K562 (cell line): ENCODE measurements around the gene FAM78B. TPM values are rescaled to one million over a fixed set of nuclear protein-coding genes. Genes with fewer than 3 reads are reported as not detected.

ENCODE experiments used
- ATAC-seq: fragments of 200-7000 bp; cut with Tn5 transposase; 3 replicates; pipeline ENCODE4 v1.9.1; 2020; ENCODE audit warnings: moderate library complexity
- BruUV-seq: library from RNA; stranded (reverse); fragments of 400-500 nt; replicated peaks from 2 replicates; lab custom pipeline; 2021; lab: Mats Ljungman, UMichigan
- CTCF ChIA-PET: fragments of 300-600 bp; formaldehyde crosslinking; extraction: SDS; loops from one replicate; lab custom pipeline; 2021; ENCODE audit warnings: low intra/inter-chr PET ratio; lab: Yijun Ruan, JAX
- POLR2A ChIA-PET: fragments of 300-600, 350-650 bp; sonication (Branson Sonifier 250); formaldehyde crosslinking; extraction: SDS; loops from one replicate; lab custom pipeline; 2021; ENCODE audit warnings: antibody characterized with exemption, inconsistent platforms; lab: Yijun Ruan, JAX
- DNase-seq, 4 experiments: peaks; one replicate each; pipeline versions ENCODE4 v3.0.0 to v3.0.0-alpha.2; 2011 to 2018; ENCODE audit warnings: low spot score in 3 of 4, mixed read lengths in 3 of 4; ENCODE audit errors: extremely low read depth in 1 of 4
- FAIRE-seq: peaks from 2 replicates; lab custom pipeline; 2011; peaks lifted over from hg19 to GRCh38; lab: Jason Lieb, UNC
- H2AFZ ChIP-seq: 2 replicates; pipeline ENCODE4 v1.6.0; 2011; ENCODE audit warnings: low read depth, low read length, control low read depth, inconsistent platforms
- H3K27ac ChIP-seq: fragments of 200-600 bp; 3 replicates; pipeline ENCODE4 v1.8.0; 2011; ENCODE audit warnings: low read depth, mild to moderate bottlenecking, control low read depth, inconsistent platforms, low read length, moderate library complexity, mixed read lengths; ENCODE audit errors: extremely low read depth
- H3K27me3 ChIP-seq, 2 experiments: fragments of 300-600 bp in 1 of 2; 2 replicates in 1 of 2; 3 replicates in 1 of 2; pipeline versions ENCODE4 v1.6.0 to v1.8.0; 2011; ENCODE audit warnings: inconsistent platforms in 2 of 2, low read length in 2 of 2, mild to moderate bottlenecking in 1 of 2, mixed read lengths in 1 of 2, moderate library complexity in 1 of 2; ENCODE audit not compliant: control insufficient read depth in 2 of 2, insufficient read depth in 2 of 2
- H3K36me3 ChIP-seq: fragments of 300-600 bp; 3 replicates; pipeline ENCODE4 v1.8.0; 2011; ENCODE audit warnings: mild to moderate bottlenecking, low read length, inconsistent platforms; ENCODE audit not compliant: control insufficient read depth, insufficient read depth
- H3K4me1 ChIP-seq, 2 experiments: fragments of 200-600 bp in 1 of 2; replicated peaks in 1 of 2; 2 replicates in 1 of 2; 3 replicates in 1 of 2; pipeline versions ENCODE4 v1.5.1 to v1.8.0; 2011; ENCODE audit warnings: inconsistent platforms in 2 of 2, low read length in 2 of 2, mild to moderate bottlenecking in 1 of 2, mixed read lengths in 1 of 2, moderate library complexity in 1 of 2; ENCODE audit not compliant: control insufficient read depth in 2 of 2, insufficient read depth in 2 of 2
- H3K4me2 ChIP-seq: 2 replicates; pipeline ENCODE4 v1.6.1; 2011; ENCODE audit warnings: low read length, control low read depth, inconsistent platforms, mixed read lengths; ENCODE audit not compliant: insufficient read depth
- H3K4me3 ChIP-seq: fragments of 200-600 bp; sonication (generic), shearing (Covaris generic); 2 replicates; pipeline ENCODE4 v1.5.1; 2016; ENCODE audit warnings: control low read depth, inconsistent platforms
- H3K79me2 ChIP-seq: fragments of 200-600 bp; 3 replicates; pipeline ENCODE4 v1.8.0; 2011; ENCODE audit warnings: low read length, inconsistent platforms; ENCODE audit not compliant: control insufficient read depth, insufficient read depth
- H3K9ac ChIP-seq, 2 experiments: 2 replicates each; pipeline versions ENCODE4 v1.6.0 to v1.6.1; 2011; ENCODE audit warnings: low read depth in 2 of 2, low read length in 2 of 2, control low read depth in 1 of 2, inconsistent platforms in 1 of 2, mild to moderate bottlenecking in 1 of 2, mixed read lengths in 1 of 2; ENCODE audit not compliant: insufficient read depth in 1 of 2
- H3K9me1 ChIP-seq: one replicate; pipeline ENCODE4 v1.6.0; 2011; ENCODE audit warnings: inconsistent platforms, mild to moderate bottlenecking, low read length, moderate library complexity; ENCODE audit not compliant: control insufficient read depth, insufficient read depth
- H3K9me3 ChIP-seq: replicated peaks from 2 replicates; pipeline ENCODE4 v1.5.1; 2011; ENCODE audit warnings: low read depth, low read length, inconsistent platforms; ENCODE audit not compliant: control insufficient read depth, insufficient read depth
- H4K20me1 ChIP-seq: replicated peaks from 2 replicates; pipeline ENCODE4 v1.6.1; 2011; ENCODE audit warnings: low read length, inconsistent platforms, mixed read lengths; ENCODE audit not compliant: control insufficient read depth, insufficient read depth
- ARID1B ChIP-seq: fragments of 450-650 bp; IDR thresholded peaks from 2 replicates; pipeline ENCODE4 v1.6.1; 2016; ENCODE audit warnings: antibody characterized with exemption, mild to moderate bottlenecking, inconsistent platforms
- CBFA2T2 ChIP-seq: fragments of 450-650 bp; conservative IDR thresholded peaks from 2 replicates; pipeline ENCODE4 v1.6.1; 2017; ENCODE audit warnings: mild to moderate bottlenecking
- CBFA2T3 ChIP-seq: fragments of 450-650 bp; IDR thresholded peaks from 2 replicates; pipeline ENCODE4 v1.6.1; 2017
- CREM ChIP-seq: IDR thresholded peaks from 2 replicates; pipeline ENCODE4 v1.6.1; 2014; ENCODE audit warnings: antibody characterized with exemption, low read depth
- FOXO4 ChIP-seq: fragments of 450-650 bp; formaldehyde crosslinking; IDR thresholded peaks from 2 replicates; pipeline ENCODE4 v1.4.0; 2020; ENCODE audit warnings: mild to moderate bottlenecking, moderate library complexity
- KDM1A ChIP-seq, 2 experiments: fragments of 450-650 bp; IDR thresholded peaks; 2 replicates each; pipeline ENCODE4 v1.6.1; 2016; ENCODE audit warnings: mild to moderate bottlenecking in 2 of 2
- NR2C1 ChIP-seq, 2 experiments: fragments of 450-650 bp; IDR thresholded peaks; 2 replicates each; pipeline ENCODE4 v1.6.1; 2017; ENCODE audit warnings: mild to moderate bottlenecking in 2 of 2, antibody characterized with exemption in 1 of 2, inconsistent platforms in 1 of 2, missing compliant biosample characterization in 1 of 2, missing genetic modification characterization in 1 of 2
- NR2C2 ChIP-seq, 2 experiments: fragments of 200-800 bp in 1 of 2; sonication (Bioruptor generic) in 1 of 2; sonication (generic) in 1 of 2; formaldehyde crosslinking in 1 of 2; IDR thresholded peaks; 2 replicates each; pipeline versions ENCODE4 v1.6.1 to v1.8.0; 2016 to 2022; ENCODE audit warnings: mild to moderate bottlenecking in 1 of 2, missing compliant biosample characterization in 1 of 2, missing genetic modification characterization in 1 of 2, missing genetic modification reagents in 1 of 2
- WGBS: fragments of 100-300 bp; shearing (Covaris generic); methylation state at CpG from one replicate; pipeline ENCODE4 v1.1.6; 2016; ENCODE audit warnings: low coverage, mixed read lengths; ENCODE audit not compliant: insufficient coverage; ENCODE audit errors: missing lambda C conversion rate; 5-methylcytosine and 5-hydroxymethylcytosine counted together
- in situ Hi-C: fragments of 300-500 bp; cut with MboI; formaldehyde crosslinking; loops from 4 replicates; pipeline ENCODE4 v1.15.0; 2018; ENCODE audit warnings: inconsistent platforms, mixed read lengths
- intact Hi-C: fragments of 100-400 bp; cut with micrococcal nuclease; formaldehyde crosslinking; loops from 2 replicates; pipeline ENCODE4 v1.14.2; 2022
- polyA plus RNA-seq, 8 experiments: library from polyadenylated mRNA; depleted of rRNA in 4 of 8; stranded (reverse) in 5 of 8; unstranded in 3 of 8; fragments of >200 nt; fragmentation: Nextera tagmentation in 2 of 8; fragmentation: Illumina TruSeq in 1 of 8; extraction: Ambion mirVana in 2 of 8; extraction: Trizol in 1 of 8; gene quantifications; 2 replicates each; pipeline versions ENCODE4 v1.2.1 to v1.2.3, GENCODE V29; 2011 to 2014; ENCODE audit warnings: inconsistent platforms in 1 of 8, missing spikeins in 1 of 8
- total RNA-seq, 7 experiments: library from RNA; depleted of rRNA in 6 of 7; stranded (reverse); fragments of >200 nt in 6 of 7; fragmentation: Illumina TruSeq in 2 of 7; extraction: Trizol in 2 of 7; gene quantifications; 2 replicates each; pipeline versions ENCODE4 v1.2.1 to v1.2.3, GENCODE V29; 2011 to 2021; ENCODE audit warnings: low replicate concordance in 1 of 7

FAM78B gene
- total and polyA plus RNA-seq, 9 of the 15 experiments (the other 6 are each of a cell fraction or from before 2014, with no cell fraction given), result 0.04 to 0.43 (median 0.29) TPM; not detected in 1

- Histone ChIP-seq H2AFZ (no peak overlapping the region), H3K27ac (no peak overlapping the region), H4K20me1 (no peaks in the 10 kb centered on the region), H3K9me1 (no peaks in the 10 kb centered on the region), H3K9ac (no peak overlapping the region), H3K4me2 (no peak overlapping the region), H3K4me3 (no peak overlapping the region), H3K27me3 (peaks cover 0 to 4% of the 10 kb centered on the region in 2 experiments; a peak in 1 of 5 replicates), H3K4me1 (no peaks in the 10 kb centered on the region), H3K36me3 (no peaks in the 10 kb centered on the region), H3K79me2 (no peaks in the 10 kb centered on the region), H3K9me3 (no peaks in the 10 kb centered on the region)
- in situ Hi-C loops, result loop anchor here (25.0 kb wide), 1 partner anchor 1511 kb away; no protein-coding TSS in a partner anchor
- ChIA-PET CTCF (no interaction called here), POLR2A (no interaction called here)
- TF ChIP-seq NR2C1 (IDR thresholded peaks at IDR 0.05), result peak; percentile 77
- TF ChIP-seq NR2C1 (tag; IDR thresholded peaks at IDR 0.05), result peak; percentile 81
- TF ChIP-seq FOXO4, result no peak
- TF ChIP-seq KDM1A (IDR thresholded peaks at IDR 0.05), result no peak
- TF ChIP-seq CBFA2T2, result 0 out of 2 replicates have a peak, but pooled peaks have one; percentile 12
- TF ChIP-seq CREM, result no peak
- TF ChIP-seq ARID1B, result no peak
- peak; percentile 18; the same call in 1 of the 2 replicates for TF ChIP-seq CBFA2T3
- TF ChIP-seq NR2C2 (CRISPR knock-in tag; IDR thresholded peaks at IDR 0.05), result no peak
- 0 out of 2 replicates have a peak, but pooled peaks have one; percentile 19 for TF ChIP-seq NR2C2 (tag; IDR thresholded peaks at IDR 0.05)
- no peak for FAIRE-seq
- DNase-seq, result no peak
- BruUV-seq, result no TSS peak
- 0% methylated on average over 2 of the region's 2 CpGs for WGBS
- ATAC-seq, result no peak
- intact Hi-C loops, result no loop called here
These were observed 9.6 kb upstream of the FAM78B start for GRCh38 chr1:166176416-166176815.
